Urothelium cell line (cell line): ENCODE data around the gene PXN.

Experiments used
- DNase-seq: peaks from one replicate; pipeline ENCODE4 v3.0.0; 2011; ENCODE audit warnings: low spot score, mixed read lengths
- FAIRE-seq: peaks from 2 replicates; lab custom pipeline; 2011; peaks lifted over from hg19 to GRCh38; lab: Jason Lieb, UNC

PXN gene

DNA sequence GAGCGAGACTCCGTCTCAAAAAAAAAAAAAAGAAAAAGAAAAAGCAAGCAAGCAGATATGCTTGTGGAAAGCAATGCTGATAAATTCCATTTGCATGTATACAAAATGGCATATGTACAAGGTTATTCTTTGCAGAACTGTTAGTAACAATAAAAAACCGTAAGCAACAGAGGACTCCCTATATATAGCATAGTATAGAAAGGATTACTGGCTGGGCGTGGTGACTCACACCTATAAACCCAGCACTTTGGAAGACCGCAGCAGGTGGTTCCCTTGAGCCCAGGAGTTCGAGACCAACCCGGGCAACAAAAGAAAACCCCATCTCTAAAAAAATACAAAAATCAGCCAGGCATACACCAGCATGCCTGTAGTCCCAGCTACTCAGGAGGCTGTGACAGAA, 84.6 kb downstream of the PXN start:
- FAIRE-seq (no peak), DNase-seq (no peak)

DNA sequence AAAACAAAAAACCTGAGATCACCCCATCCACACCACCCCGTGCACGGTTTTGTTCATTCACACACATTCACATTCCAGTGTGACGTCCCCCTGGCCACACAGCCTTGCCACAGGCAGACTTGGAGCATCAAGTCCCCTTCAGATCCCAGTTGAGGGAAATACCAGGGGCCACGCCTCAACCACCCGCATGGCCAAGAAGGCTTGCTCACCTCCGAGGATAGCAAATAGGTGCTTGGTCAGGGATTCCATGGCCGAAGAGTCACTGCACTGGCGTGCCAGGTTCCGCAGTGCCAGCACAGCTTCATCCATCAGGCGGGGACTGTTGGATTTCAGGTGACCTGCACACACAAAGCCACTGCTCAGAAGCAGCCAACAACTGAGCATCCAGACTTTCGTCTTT, 90.0 kb downstream of the PXN start:
- FAIRE-seq, result no peak
- DNase-seq, result no peak

DNA sequence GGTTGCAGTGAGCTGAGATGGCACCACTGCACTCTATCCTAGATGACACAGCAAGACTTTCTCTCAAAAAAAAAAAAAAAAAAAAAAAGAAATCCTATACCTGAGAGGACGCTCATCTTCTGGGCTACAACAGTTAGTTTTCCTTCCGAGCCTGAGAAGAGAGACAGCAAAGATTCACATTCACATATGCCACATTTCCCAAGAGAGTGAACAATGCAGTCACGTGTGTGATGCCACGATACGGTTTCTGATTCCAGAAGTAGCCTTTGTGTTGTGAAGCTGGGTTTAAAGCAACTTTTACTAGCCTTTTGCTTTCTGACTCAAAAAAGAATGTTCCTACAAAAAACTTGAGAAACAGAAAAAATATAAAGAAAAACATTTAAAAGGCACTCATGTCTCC, 90.5 kb downstream of the PXN start:
- no peak for DNase-seq
- no peak for FAIRE-seq

DNA sequence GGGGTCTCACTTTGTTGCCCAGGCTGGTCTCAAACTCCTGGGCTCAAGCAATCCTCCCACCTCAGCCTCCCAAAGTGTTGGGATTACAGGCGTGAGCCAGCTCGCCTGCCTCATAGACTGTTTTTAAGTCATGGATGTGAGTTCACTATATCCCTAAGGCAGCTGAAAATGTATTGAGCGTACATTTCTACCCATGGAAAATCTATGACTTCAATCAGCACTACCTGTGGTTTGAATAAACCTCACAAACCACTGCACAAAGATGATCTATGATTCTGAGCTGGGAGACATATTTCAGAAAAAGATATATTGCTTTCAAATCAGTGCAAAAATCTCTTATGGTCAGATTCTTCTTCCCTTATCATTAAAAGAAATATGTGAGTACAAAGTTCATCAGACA, 93.5 kb downstream of the PXN start:
- FAIRE-seq (no peak), DNase-seq (no peak)

DNA sequence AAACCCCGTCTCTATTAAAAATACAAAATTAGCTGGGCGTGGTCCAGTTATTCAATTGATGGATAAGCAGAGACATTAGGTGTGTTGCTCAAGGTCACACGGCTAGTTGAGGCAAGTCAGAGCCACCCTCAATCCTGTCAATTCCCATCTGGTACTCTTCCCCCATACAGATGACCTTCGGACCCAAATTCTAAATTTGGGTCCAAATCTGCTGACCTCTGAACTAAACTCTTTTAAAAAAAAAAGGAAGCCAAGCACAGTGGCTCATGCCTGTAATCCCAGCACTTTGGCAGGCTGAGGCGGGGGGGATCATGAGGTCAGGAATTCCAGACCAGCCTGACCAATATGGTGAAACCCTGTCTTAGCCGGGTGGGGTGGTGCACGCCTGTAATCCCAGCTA, 94.9 kb downstream of the PXN start:
- FAIRE-seq (no peak), DNase-seq (no peak)

DNA sequence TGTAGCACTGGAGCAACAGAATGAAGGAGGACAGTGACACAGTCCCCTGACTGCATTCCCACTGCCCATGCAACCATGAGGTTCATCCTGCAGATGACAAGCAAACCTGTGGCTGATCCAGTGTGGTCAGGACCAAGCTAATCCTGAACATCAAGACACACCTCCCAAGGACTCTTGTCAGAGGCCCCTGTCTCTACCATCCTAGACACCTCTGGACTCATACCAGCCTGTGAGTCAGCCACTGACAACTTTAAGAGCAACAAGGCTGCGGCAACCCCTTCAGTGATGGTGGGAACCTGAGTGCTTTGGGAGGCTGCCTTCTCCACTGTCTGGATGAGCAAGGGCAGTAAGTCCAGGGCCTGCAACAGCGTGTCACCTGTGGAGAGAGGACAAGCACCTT, 95.6 kb downstream of the PXN start:
- DNase-seq (no peak), FAIRE-seq (no peak)

DNA sequence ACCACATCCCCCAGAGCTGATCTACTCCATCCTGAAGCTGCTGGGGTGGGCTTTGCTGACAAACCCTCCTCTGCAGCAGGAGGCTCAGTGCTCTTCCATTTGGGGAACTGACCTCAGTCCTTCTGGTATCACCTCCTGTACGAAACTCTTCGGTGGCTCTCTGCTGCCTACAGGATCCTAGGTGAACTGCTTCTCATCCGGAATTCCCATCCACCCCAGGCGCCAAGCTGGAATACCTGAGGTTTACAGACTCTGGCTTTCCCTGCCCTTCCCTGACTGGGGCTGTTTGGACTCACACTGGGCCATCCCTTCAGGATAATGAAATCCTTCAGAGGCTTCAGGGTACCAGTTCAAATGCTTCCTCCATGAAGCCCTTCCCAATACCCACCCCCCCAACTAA, 97.2 kb downstream of the PXN start:
- DNase-seq (no peak), FAIRE-seq (no peak)

DNA sequence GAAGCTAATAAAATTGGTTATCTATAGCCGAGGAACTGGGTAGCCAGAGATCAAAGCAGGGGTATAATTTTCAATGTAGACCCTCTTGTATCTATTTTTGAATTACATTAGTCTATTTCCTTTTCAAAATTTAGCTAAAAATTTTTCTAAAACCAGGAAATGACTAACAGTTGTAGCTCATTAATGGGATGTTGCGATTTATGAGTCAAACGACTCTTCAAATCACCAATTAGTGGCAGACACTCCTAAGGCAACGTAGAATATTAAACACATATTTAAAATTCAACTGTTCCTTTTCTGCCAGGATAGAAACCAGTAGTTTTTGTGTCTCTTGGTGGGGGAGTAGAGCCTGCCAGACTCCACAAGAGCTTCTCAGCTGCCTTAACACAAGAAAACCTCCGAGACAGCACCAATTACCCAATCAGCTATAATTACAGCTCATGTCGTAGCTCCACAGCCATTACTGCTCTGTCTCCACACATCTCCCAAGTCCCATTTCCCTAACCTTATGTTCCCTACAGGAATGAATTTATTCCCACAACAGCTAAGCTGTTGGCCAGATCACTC, 97.9 kb downstream of the PXN start:
- FAIRE-seq (no peak), DNase-seq (no peak)

DNA sequence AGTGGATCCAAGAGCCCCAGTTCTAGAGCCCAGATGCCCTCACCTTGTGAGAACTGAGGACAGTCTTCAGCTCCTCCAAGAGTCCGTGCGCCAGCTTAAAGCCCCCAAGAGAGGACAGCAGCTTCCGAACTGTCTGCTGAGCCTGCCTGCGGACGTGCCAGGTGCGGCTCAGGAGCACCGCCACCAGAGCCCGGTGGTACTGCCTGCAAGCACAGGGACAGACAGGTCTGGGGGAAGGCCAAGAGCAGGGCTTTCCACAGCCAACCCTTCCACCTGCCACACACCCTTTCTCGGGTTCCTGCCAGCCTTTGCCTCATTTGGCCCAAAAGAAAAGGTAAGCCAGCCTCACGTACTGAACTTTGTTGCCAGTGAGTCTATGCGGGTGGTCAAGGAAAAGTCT, 101.2 kb downstream of the PXN start:
- no peak for FAIRE-seq

DNA sequence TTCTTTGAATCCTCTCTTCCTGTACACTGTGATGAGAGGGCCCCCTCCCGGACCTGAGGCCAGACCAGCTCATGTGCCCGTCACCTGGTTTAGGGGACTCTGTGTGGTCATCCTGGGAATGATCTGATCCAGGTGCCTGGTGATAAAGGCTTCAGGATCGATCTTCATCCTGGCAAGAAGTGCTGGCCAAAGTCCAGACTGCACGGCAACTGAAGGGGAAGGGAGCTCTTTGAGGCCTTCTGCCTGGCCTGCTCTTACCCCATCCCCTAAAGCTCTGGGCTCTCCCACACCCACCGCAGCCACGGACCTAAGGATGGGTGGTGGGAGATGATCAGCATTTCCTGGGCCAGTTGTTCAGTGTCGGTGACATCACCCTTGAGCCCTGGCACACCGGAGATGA, 102.8 kb downstream of the PXN start:
- FAIRE-seq (no peak), DNase-seq (no peak)

More for the DNA sequence above, 101.2 kb downstream of the PXN start:
- no peak for DNase-seq

DNA sequence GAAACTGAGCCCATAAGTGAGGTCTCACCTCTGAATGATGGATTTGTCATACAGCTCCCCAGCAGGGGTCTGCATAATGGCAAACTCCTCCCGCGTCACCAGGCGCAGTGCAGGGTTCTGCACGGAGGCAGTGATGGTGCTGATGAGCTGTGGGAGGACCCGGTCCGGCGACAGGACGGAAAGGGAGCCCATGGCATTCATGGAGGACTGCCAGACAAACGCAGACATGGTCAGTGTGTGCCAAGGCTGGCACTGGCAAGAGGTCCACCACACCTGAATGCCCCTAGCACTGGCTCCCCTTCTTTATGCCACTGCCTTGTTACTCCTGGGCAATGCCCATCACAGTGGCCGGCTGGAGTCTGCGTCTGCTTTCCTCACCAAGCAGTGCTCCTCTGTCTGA, 103.7 kb downstream of the PXN start:
- FAIRE-seq (peak; percentile 13), DNase-seq (no peak)
